HS-5 (cell line): ENCODE measurements around the gene PGBD1.

Source experiments
- DNase-seq: peaks from one replicate; pipeline ENCODE4 v3.0.0-alpha.2; 2012; ENCODE audit warnings: low read depth

PGBD1 gene, protein sequence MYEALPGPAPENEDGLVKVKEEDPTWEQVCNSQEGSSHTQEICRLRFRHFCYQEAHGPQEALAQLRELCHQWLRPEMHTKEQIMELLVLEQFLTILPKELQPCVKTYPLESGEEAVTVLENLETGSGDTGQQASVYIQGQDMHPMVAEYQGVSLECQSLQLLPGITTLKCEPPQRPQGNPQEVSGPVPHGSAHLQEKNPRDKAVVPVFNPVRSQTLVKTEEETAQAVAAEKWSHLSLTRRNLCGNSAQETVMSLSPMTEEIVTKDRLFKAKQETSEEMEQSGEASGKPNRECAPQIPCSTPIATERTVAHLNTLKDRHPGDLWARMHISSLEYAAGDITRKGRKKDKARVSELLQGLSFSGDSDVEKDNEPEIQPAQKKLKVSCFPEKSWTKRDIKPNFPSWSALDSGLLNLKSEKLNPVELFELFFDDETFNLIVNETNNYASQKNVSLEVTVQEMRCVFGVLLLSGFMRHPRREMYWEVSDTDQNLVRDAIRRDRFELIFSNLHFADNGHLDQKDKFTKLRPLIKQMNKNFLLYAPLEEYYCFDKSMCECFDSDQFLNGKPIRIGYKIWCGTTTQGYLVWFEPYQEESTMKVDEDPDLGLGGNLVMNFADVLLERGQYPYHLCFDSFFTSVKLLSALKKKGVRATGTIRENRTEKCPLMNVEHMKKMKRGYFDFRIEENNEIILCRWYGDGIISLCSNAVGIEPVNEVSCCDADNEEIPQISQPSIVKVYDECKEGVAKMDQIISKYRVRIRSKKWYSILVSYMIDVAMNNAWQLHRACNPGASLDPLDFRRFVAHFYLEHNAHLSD

GRCh38 chr6:28281288-28282064 lies at the start of gene PGBD1:
TSS of gene PGBD1 (plus strand) at chr6:28281572. CDS start at chr6:28283814, 2,242 bp downstream.
- peak; percentile 26 for DNase-seq

DNA sequence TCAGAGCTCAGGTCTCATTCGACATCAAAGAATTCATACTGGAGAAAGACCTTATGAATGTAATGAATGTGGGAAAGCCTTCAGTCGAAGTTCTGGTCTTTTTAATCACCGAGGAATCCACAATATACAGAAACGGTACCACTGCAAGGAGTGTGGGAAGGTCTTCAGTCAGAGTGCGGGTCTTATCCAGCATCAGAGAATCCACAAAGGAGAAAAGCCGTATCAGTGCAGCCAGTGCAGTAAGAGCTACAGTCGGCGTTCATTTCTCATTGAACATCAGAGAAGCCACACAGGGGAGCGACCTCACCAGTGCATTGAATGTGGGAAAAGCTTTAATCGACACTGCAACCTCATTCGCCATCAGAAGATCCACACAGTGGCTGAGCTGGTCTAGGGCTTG lies 48.6 kb upstream of the PGBD1 start:
- DNase-seq = no peak

DNA sequence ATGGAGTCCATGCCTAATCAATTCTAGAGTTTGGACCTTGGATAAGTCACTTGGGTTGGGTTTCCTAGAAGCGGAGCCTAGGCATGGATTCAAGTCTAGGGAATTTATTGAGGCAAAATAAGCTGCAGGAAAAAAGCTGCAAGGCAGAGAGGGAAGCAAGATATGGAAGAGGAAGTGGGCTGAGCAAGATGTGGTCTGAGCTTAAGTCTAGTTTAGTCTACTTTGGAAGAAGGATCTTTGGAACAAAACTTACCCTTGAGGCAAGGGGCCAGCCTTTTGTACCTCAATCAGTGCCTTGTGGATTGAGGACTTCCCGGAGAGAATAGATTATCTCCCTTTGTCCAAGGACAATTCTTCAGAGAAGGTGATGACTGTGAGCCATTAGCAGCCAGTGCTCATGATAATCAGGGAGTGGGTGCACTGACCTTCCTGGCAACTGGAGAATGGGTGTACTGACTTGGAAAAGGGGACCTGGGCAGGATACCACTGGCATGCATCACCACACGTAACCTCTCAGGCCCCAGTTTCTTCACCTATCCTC lies 45.4 kb upstream of the PGBD1 start:
- DNase-seq = no peak

DNA sequence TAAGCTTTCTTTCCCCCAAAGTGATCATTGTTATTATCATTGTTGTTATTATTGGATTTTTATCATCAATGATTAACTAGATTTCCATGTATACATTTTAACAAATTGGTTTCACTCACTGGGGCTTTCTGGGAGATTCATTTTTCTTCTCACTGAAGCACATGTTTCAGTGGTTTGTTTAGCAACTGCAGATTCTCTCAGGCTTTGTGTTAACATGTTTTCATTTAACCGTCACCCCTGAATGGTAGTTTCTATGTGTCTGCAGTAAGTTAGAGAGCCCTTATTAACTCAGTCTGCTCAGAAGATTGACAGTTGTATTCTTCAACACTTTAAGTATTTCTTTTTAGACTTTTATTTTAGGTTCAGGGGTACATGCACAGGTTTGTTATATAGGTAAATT lies 41.7 kb upstream of the PGBD1 start:
- DNase-seq = no peak

- no peak for DNase-seq
These were observed 40.9 kb upstream of the PGBD1 start for GRCh38 chr6:28240471-28240870.

GRCh38 chr6:28243946-28244345 lies 37.4 kb upstream of the PGBD1 start:
- DNase-seq = no peak

- DNase-seq = no peak
These were observed 36.0 kb upstream of the PGBD1 start for GRCh38 chr6:28245206-28245941.

DNA sequence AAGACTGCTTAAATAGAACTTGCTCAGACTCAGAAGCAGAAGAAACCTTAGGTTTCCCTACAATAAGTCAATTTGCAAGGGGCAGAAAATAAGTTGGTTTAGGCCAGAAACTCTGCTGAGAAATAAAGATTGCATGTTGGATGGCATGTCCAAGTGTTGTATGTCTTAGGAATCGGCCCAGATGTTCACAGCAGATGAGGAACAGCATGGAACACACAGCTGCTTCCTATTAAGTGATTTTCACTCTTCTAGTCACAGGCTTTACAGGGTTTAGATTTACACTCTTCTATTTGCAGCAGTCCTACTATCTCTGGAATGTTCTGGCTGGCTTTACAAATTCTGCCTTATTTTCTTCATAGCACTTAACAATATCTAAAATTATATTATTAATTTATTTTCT lies 32.5 kb upstream of the PGBD1 start:
- DNase-seq = no peak

- no peak for DNase-seq
These were observed 30.6 kb upstream of the PGBD1 start for GRCh38 chr6:28250747-28251146.

DNA sequence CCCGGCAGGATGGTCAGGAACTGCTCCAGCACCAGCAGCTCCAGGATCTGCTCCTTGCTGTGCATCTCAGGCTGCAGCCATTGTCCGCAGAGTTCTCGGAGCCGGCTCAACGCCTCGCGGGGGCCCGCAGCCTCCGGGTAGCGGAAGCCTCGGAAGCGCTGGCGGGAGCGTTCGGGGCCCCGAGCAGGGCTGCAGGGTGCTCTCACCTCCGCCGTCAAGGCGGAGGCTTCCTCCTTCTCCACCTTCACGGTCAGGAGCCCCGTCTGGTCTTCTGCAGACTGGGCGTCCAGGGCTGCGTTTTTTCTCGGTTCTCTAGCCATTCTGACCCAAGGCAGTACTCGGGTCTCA lies 29.7 kb upstream of the PGBD1 start:
- DNase-seq = no peak

DNA sequence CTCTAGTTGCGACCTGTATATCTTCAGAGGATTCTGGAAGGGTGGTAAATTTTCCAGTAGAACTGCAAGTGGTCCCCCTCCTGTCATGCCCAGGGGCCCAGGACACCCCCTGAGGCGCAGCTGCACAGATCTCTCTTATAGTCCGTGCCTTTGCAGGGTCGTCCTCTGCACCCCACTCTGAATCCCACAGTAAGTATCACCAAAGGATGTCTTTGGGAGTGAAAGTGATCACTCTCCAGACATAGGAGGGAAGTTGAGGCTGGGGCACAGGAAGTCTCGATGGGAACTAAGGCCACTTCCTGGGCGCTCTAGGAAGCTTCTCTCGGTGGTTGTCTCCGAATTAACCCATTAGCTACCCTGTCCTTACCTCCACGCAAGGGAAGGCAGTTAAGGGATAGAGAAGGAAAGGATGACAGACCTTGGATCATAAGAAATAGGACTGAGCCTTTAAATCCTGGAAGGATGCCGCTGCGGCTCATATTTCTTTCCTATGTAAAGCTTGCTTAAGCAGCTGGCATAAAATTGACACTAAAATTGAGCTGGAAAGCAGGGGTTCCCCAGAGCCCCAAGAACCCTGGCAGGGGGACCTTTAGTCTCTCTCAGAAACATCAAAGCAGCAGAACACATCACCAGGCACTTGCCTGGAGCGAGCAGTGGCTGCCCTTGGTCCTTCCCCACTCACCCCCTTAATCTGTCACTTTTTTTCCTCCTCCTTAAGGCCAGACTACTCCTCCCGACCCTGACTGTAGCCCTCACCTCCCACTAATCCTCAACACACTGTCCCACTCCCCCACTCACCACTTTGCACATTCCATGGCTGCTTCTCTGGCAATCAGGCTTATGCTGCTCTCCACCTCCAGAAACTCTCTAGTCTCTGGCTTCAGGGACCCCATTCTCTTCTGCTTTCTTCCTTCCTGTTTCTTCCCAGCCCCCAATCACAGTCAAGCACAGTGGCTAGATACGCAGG lies 29.1 kb upstream of the PGBD1 start, which contains the start of gene ZKSCAN4:
Gene ZKSCAN4, minus strand, starts transcription at position 261 of the 967 bp plus-strand sequence. CDS start 289 bp downstream, outside the sequence.
- DNase-seq = peak; percentile 67

GRCh38 chr6:28254121-28254519 lies 27.3 kb upstream of the PGBD1 start:
- no peak for DNase-seq

DNA sequence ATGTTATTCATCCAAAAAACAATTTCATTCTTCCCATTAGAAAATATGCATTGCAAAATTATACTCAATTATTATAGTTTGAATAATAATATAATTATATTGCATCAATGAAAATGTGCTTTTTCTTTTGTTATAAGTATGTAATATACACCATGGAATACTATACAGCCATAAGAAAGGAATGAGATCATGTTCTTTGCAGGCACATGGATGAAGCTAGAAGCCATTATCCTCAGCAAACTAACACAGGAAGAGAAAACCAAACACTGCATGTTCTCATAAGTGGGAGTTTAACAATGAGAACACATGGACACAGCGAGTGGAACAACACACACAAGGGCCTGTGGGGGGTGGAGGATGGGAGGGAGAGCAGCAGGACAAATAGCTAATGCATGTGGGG lies 24.3 kb upstream of the PGBD1 start:
- no peak for DNase-seq

- no peak for DNase-seq
These were observed 22.2 kb upstream of the PGBD1 start, which contains the start of gene NKAPL for GRCh38 chr6:28258877-28259777. TSS of gene NKAPL (plus strand) at chr6:28259297. CDS start at chr6:28259372, 75 bp downstream.

GRCh38 chr6:28263922-28264321 lies 17.4 kb upstream of the PGBD1 start:
- no peak for DNase-seq

- DNase-seq = no peak
These were observed 16.5 kb upstream of the PGBD1 start for GRCh38 chr6:28264834-28265401.

DNA sequence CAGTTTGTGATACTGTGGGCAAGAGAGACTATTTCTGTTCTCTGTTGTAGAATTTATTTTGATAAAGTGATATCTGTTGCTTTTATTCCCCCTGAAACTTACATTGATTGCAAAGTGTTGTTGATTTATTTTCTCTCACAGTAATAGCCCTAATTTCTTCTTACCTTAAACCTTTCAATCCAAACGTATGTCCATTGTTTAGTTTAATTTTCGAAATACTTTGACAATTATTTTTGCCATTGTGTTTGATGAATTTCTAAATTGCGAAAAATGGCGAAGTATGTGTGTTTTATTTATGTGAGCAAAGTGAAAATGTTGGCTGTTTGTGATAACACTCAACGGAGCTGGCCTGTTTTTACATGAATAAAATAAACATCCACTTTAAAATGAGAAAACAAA lies 14.8 kb upstream of the PGBD1 start:
- DNase-seq = no peak

- peak; percentile 76 for DNase-seq
These were observed 14.2 kb upstream of the PGBD1 start, which contains the start of gene ZSCAN26 for GRCh38 chr6:28266962-28267694. TSS of gene ZSCAN26 (plus strand) at chr6:28267143. CDS start at chr6:28271920, 4,777 bp downstream.
